ENCODE results near the gene TBP.

GRCh38 chr6:170584954-170585498 is 30.9 kb downstream of the TBP start:
- TF ChIP-seq POLR2A (IDR thresholded peaks at IDR 0.05; ENCODE audit: low read depth, low read length) (no peak), TAF1 (IDR thresholded peaks at IDR 0.05; ENCODE audit: borderline replicate concordance, low read depth, low read length) (no peak)

All from GM12892 (cell line).